NCI-H2029 (cell line): ENCODE results near the gene IL1F10.

ENCODE experiments used
- DNase-seq: peaks from one replicate; lab custom pipeline; 2025; lab: John Stamatoyannopoulos, UW

Gene IL1F10

GRCh38 chr2:113067681-113068080 is at the start of gene IL1F10:
Gene IL1F10 (plus strand): TSS chr2:113067970. CDS start chr2:113072739, 4,769 bp downstream.
- no peak for DNase-seq

- DNase-seq: no peak
These were observed 49.3 kb upstream of the IL1F10 start for GRCh38 chr2:113018509-113018908.

GRCh38 chr2:113021312-113021711 is 46.5 kb upstream of the IL1F10 start:
- DNase-seq: no peak

GRCh38 chr2:113024764-113025163 is 43.0 kb upstream of the IL1F10 start:
- DNase-seq: no peak

GRCh38 chr2:113025737-113026136 is 42.0 kb upstream of the IL1F10 start:
- no peak for DNase-seq

GRCh38 chr2:113027691-113028090 is 40.1 kb upstream of the IL1F10 start:
- no peak for DNase-seq

GRCh38 chr2:113028112-113028511 is 39.7 kb upstream of the IL1F10 start:
- DNase-seq: no peak

- no peak for DNase-seq
These were observed 35.0 kb upstream of the IL1F10 start for GRCh38 chr2:113032737-113033136.

- DNase-seq: no peak
These were observed 33.8 kb upstream of the IL1F10 start for GRCh38 chr2:113034016-113034415.

- DNase-seq: no peak
These were observed 31.0 kb upstream of the IL1F10 start for GRCh38 chr2:113036763-113037162.

- no peak for DNase-seq
These were observed 29.5 kb upstream of the IL1F10 start for GRCh38 chr2:113038291-113038690.

- no peak for DNase-seq
These were observed 28.6 kb upstream of the IL1F10 start for GRCh38 chr2:113039158-113039557.

GRCh38 chr2:113039719-113040118 is 28.1 kb upstream of the IL1F10 start:
- DNase-seq: no peak

- no peak for DNase-seq
These were observed 25.9 kb upstream of the IL1F10 start for GRCh38 chr2:113041871-113042270.

- no peak for DNase-seq
These were observed 21.3 kb upstream of the IL1F10 start for GRCh38 chr2:113046465-113046864.

- DNase-seq: no peak
These were observed 16.6 kb upstream of the IL1F10 start for GRCh38 chr2:113050921-113051895.

GRCh38 chr2:113052396-113052917 is 15.3 kb upstream of the IL1F10 start, which contains the start of gene IL36B:
Gene IL36B (minus strand): TSS chr2:113052867.
- DNase-seq: no peak

- DNase-seq: no peak
These were observed 14.1 kb upstream of the IL1F10 start for GRCh38 chr2:113053666-113054065.

GRCh38 chr2:113054066-113054465 is 13.7 kb upstream of the IL1F10 start:
- DNase-seq: no peak

GRCh38 chr2:113056521-113056920 is 11.2 kb upstream of the IL1F10 start:
- DNase-seq: no peak

GRCh38 chr2:113057117-113057516 is 10.7 kb upstream of the IL1F10 start:
- DNase-seq: no peak

GRCh38 chr2:113058411-113058994 is 9.3 kb upstream of the IL1F10 start:
- no peak for DNase-seq
